ENCODE results near the gene SPECC1L.

Gene SPECC1L, protein sequence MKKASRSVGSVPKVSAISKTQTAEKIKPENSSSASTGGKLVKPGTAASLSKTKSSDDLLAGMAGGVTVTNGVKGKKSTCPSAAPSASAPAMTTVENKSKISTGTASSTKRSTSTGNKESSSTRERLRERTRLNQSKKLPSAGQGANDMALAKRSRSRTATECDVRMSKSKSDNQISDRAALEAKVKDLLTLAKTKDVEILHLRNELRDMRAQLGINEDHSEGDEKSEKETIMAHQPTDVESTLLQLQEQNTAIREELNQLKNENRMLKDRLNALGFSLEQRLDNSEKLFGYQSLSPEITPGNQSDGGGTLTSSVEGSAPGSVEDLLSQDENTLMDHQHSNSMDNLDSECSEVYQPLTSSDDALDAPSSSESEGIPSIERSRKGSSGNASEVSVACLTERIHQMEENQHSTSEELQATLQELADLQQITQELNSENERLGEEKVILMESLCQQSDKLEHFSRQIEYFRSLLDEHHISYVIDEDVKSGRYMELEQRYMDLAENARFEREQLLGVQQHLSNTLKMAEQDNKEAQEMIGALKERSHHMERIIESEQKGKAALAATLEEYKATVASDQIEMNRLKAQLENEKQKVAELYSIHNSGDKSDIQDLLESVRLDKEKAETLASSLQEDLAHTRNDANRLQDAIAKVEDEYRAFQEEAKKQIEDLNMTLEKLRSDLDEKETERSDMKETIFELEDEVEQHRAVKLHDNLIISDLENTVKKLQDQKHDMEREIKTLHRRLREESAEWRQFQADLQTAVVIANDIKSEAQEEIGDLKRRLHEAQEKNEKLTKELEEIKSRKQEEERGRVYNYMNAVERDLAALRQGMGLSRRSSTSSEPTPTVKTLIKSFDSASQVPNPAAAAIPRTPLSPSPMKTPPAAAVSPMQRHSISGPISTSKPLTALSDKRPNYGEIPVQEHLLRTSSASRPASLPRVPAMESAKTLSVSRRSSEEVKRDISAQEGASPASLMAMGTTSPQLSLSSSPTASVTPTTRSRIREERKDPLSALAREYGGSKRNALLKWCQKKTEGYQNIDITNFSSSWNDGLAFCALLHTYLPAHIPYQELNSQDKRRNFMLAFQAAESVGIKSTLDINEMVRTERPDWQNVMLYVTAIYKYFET

DNA sequence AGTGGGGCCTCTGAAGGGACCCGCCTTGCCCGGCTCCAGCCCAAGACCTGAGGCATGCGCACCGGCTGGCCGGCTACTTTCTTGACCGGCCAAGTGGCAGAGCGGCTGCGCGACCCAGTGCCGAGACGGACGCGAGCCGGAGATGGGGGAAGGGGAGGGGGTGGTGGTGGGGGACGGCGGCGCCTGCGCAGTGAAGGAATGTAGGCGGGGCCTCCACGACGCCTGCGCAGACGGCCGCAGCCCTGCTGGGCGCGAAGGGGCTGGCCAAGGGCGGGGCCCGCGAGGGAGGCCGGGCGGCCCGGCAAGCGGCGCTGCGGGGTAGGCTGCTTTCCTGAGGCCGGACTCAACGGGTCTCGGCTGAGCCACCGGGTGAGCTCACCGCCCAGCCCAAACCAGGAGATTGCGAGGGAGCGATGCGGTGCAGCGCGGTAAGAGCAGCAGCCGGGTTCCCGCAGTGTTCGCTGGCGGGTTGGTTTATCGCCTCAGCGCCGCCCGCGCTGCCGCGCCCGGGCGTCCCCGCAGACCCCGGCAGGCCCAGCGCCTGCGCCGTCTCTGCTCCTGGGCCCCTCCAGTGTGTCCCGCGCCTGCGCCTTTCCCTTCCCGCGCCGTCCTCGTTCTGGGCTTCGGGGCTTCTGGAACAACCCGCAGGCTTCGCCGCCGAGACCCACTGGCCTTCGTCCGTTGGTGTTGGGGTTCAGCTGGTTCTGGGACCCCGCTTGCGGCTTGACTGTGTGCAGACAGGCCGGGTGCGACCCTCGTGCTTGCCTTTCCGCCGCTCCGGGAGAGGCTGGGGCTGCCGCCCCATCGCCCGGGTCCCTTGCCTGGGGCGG, at the start of gene SPECC1L:
SPECC1L (plus strand) TSS at position 276 of the 830 bp plus-strand sequence. CDS start 31,401 bp downstream, outside the sequence.
- 0 out of 2 replicates have a peak, but pooled peaks have one; percentile 7 for TF ChIP-seq EGR1 (IDR thresholded peaks at IDR 0.05)
- TF ChIP-seq, protein P1, sequence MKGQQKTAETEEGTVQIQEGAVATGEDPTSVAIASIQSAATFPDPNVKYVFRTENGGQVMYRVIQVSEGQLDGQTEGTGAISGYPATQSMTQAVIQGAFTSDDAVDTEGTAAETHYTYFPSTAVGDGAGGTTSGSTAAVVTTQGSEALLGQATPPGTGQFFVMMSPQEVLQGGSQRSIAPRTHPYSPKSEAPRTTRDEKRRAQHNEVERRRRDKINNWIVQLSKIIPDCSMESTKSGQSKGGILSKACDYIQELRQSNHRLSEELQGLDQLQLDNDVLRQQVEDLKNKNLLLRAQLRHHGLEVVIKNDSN (IDR thresholded peaks at IDR 0.05), result no peak
- 0 out of 2 replicates have a peak, but pooled peaks have one; percentile 17 for TF ChIP-seq YY1 (IDR thresholded peaks at IDR 0.05; ENCODE audit: low read depth)
- TF ChIP-seq CREB1 (IDR thresholded peaks at IDR 0.05; ENCODE audit: low read depth), result no peak
- TF ChIP-seq ZBTB7A (IDR thresholded peaks at IDR 0.05; ENCODE audit: low read depth), result 0 out of 2 replicates have a peak, but pooled peaks have one; percentile 57
- TF ChIP-seq TCF12 (IDR thresholded peaks at IDR 0.05; ENCODE audit: low read depth), result peak; percentile 32; the same call in 1 of the 2 replicates
- peak; percentile 69 for TF ChIP-seq TAF1 (IDR thresholded peaks at IDR 0.05; ENCODE audit: low read depth)
- TF ChIP-seq, protein P2, sequence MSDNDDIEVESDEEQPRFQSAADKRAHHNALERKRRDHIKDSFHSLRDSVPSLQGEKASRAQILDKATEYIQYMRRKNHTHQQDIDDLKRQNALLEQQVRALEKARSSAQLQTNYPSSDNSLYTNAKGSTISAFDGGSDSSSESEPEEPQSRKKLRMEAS (IDR thresholded peaks at IDR 0.05), result peak; percentile 71

DNA sequence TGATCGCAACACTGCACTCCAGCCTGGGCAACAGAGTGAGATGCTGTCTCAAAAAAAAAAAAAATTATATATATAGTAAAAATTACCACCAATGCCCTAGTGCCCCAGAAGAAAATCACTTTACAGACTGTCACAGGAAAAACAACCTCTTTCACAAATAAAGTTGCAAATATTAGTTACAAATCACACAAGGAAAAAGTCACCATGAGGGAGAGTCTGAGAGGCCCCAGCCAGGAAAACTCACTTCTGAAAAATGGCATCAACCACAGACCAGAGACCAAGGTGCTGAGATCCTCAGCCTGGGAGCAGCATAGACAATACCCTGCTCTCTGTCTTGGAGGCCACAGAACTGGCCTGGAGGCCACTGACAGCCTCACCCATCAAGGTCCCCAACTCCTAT, 46.2 kb upstream of the SPECC1L start:
- no peak for TF ChIP-seq CREB1 (IDR thresholded peaks at IDR 0.05; ENCODE audit: low read depth)
- no peak for TF ChIP-seq EGR1 (IDR thresholded peaks at IDR 0.05)
- no peak for TF ChIP-seq TEAD4 (IDR thresholded peaks at IDR 0.05)
- TF ChIP-seq TCF12 (IDR thresholded peaks at IDR 0.05; ENCODE audit: low read depth), result no peak
- TF ChIP-seq, protein P1 (IDR thresholded peaks at IDR 0.05), result no peak
- no peak for TF ChIP-seq RAD21 (IDR thresholded peaks at IDR 0.05; ENCODE audit: low read depth)

DNA sequence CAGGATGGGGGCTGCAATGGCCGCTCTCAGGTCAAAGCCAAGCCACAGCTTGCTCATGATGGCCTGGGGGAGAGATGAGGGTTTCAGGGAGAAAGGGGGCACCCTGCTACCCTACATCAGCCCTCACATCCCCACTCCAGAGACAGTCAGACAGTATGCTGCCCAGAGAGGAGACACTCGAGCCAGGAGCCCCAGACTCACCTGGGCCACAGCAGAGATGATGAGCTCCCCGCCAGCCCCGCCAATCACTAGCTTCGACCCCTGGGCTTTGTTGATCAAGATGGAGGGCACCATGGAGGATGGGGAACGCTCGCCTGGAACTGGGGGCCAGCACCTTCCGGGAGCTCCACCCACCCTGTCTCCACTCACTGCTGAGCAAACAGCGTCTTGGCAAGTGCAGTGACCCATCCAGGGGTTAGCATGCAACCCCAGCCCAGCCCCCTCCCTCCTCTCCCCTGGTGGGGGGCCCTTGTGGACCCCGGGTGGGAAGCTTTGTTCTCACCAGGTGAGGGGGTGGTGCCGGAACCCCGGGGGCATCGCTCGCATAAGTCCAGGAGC, 45.5 kb upstream of the SPECC1L start:
- TF ChIP-seq NFIC (IDR thresholded peaks at IDR 0.05) (no peak), CEBPB (IDR thresholded peaks at IDR 0.05) (no peak), TAF1 (IDR thresholded peaks at IDR 0.05; ENCODE audit: low read depth) (no peak), EGR1 (IDR thresholded peaks at IDR 0.05) (no peak), ZBTB7A (IDR thresholded peaks at IDR 0.05; ENCODE audit: low read depth) (no peak), FOXM1 (IDR thresholded peaks at IDR 0.05; ENCODE audit: borderline replicate concordance, low read depth) (no peak), TCF12 (IDR thresholded peaks at IDR 0.05; ENCODE audit: low read depth) (no peak), YY1 (IDR thresholded peaks at IDR 0.05; ENCODE audit: low read depth) (no peak), TEAD4 (IDR thresholded peaks at IDR 0.05) (no peak), RAD21 (IDR thresholded peaks at IDR 0.05; ENCODE audit: low read depth) (no peak), CREB1 (IDR thresholded peaks at IDR 0.05; ENCODE audit: low read depth) (no peak), EP300 (IDR thresholded peaks at IDR 0.05; ENCODE audit: borderline replicate concordance) (no peak)
- TF ChIP-seq, protein P3, sequence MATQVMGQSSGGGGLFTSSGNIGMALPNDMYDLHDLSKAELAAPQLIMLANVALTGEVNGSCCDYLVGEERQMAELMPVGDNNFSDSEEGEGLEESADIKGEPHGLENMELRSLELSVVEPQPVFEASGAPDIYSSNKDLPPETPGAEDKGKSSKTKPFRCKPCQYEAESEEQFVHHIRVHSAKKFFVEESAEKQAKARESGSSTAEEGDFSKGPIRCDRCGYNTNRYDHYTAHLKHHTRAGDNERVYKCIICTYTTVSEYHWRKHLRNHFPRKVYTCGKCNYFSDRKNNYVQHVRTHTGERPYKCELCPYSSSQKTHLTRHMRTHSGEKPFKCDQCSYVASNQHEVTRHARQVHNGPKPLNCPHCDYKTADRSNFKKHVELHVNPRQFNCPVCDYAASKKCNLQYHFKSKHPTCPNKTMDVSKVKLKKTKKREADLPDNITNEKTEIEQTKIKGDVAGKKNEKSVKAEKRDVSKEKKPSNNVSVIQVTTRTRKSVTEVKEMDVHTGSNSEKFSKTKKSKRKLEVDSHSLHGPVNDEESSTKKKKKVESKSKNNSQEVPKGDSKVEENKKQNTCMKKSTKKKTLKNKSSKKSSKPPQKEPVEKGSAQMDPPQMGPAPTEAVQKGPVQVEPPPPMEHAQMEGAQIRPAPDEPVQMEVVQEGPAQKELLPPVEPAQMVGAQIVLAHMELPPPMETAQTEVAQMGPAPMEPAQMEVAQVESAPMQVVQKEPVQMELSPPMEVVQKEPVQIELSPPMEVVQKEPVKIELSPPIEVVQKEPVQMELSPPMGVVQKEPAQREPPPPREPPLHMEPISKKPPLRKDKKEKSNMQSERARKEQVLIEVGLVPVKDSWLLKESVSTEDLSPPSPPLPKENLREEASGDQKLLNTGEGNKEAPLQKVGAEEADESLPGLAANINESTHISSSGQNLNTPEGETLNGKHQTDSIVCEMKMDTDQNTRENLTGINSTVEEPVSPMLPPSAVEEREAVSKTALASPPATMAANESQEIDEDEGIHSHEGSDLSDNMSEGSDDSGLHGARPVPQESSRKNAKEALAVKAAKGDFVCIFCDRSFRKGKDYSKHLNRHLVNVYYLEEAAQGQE (IDR thresholded peaks at IDR 0.05; ENCODE audit: low read depth), result no peak
- TF ChIP-seq, protein P1 (IDR thresholded peaks at IDR 0.05), result no peak
- TF ChIP-seq, protein P2 (IDR thresholded peaks at IDR 0.05), result no peak

DNA sequence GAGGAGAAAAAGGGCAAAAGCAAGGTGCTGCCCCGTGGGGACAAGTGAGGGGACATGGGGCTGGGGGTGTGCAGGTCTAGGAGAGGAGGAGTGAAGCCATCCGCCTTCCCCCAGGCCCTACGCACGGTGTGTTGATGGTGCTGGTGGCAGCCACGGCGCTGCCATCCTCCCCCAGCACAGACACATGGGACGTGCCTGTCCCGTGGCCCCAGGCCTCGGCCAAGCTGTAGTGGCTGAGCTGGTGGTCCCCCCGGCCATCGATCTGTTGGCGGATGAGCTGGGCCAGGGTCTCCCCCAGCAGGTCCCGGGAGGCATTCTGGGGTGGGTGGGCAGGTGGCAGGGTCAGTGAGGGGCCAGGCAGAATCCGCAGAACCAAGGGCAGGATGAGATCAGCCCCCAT, 44.7 kb upstream of the SPECC1L start:
- TF ChIP-seq RAD21 (IDR thresholded peaks at IDR 0.05; ENCODE audit: low read depth) (no peak), ZBTB7A (IDR thresholded peaks at IDR 0.05; ENCODE audit: low read depth) (no peak), NFIC (IDR thresholded peaks at IDR 0.05) (no peak), EP300 (IDR thresholded peaks at IDR 0.05; ENCODE audit: borderline replicate concordance) (no peak), FOXM1 (IDR thresholded peaks at IDR 0.05; ENCODE audit: borderline replicate concordance, low read depth) (no peak), TCF12 (IDR thresholded peaks at IDR 0.05; ENCODE audit: low read depth) (no peak), YY1 (IDR thresholded peaks at IDR 0.05; ENCODE audit: low read depth) (no peak), CEBPB (IDR thresholded peaks at IDR 0.05) (no peak), TAF1 (IDR thresholded peaks at IDR 0.05; ENCODE audit: low read depth) (no peak), EGR1 (IDR thresholded peaks at IDR 0.05) (no peak), CREB1 (IDR thresholded peaks at IDR 0.05; ENCODE audit: low read depth) (no peak), TEAD4 (IDR thresholded peaks at IDR 0.05) (no peak)
- TF ChIP-seq, protein P2 (IDR thresholded peaks at IDR 0.05), result no peak
- TF ChIP-seq, protein P1 (IDR thresholded peaks at IDR 0.05), result no peak
- TF ChIP-seq, protein P3 (IDR thresholded peaks at IDR 0.05; ENCODE audit: low read depth), result no peak
